ENCODE data around the gene TMEM132A. TPM values are rescaled to one million over a fixed set of nuclear protein-coding genes. Genes with fewer than 3 reads are reported as not detected.

TMEM132A gene
- total and polyA plus RNA-seq, 2 of the 13 experiments (the other 11 are each of a cell fraction or from before 2014, with no cell fraction given), result 11.1 to 32.9 TPM

- Histone ChIP-seq H3K79me2 (ENCODE audit: insufficient read depth, low read length) (no peaks in the 10 kb centered on the region), H3K36me3 (replicated peaks in 1 of 2; ENCODE audit: control insufficient read depth in 1 of 2, insufficient read depth in 2 of 2, low read length in 2 of 2) (no peaks in the 10 kb centered on the region), H3K27me3 (ENCODE audit: control insufficient read depth in 1 of 2, insufficient read depth in 2 of 2, low read length in 2 of 2) (peaks cover 0 to 11% of the 10 kb centered on the region in 2 experiments; a peak in 2 of 5 replicates), H3K4me1 (ENCODE audit: insufficient read depth, low read length) (no peaks in the 10 kb centered on the region), H3K4me2 (ENCODE audit: low read depth, low read length) (no peak overlapping the region), H3K4me3 (replicated peaks in 1 of 3; ENCODE audit: insufficient read depth in 1 of 3, low read depth in 2 of 3, low read length in 3 of 3) (no peak overlapping the region), H2AFZ (ENCODE audit: low read length) (no peak overlapping the region), H3K9ac (ENCODE audit: insufficient read depth, low read depth, low read length) (no peak overlapping the region), H4K20me1 (ENCODE audit: insufficient read depth, low read length) (no peaks in the 10 kb centered on the region), H3K9me3 (ENCODE audit: low read length) (no peaks in the 10 kb centered on the region), H3K27ac (ENCODE audit: extremely low read length, insufficient read depth, low read length) (no peak overlapping the region)
- in situ Hi-C loops (cut with HindIII; ENCODE audit: extremely low pct_ligation_motif_present, low pct_unique_long_range_greater_than_20kb), result no loop called here
- no TSS peak for BruUV-seq (replicated peaks)
- ChIA-PET CTCF (ENCODE audit: low intra/inter-chr PET ratio, low total read pairs) (no interaction called here), POLR2A (no interaction called here)
- FAIRE-seq (no peak), DNase-seq (ENCODE audit: low spot score) (no peak), ATAC-seq (no peak; the same call in 1 of the 3 replicates)
- TF ChIP-seq PAF1 (CRISPR knock-in tag; IDR thresholded peaks at IDR 0.05) (no peak), ZNF878 (CRISPR knock-in tag; IDR thresholded peaks at IDR 0.05) (no peak), ZNF17 (CRISPR knock-in tag; IDR thresholded peaks at IDR 0.05) (no peak), FIP1L1 (IDR thresholded peaks at IDR 0.05; ENCODE audit: borderline replicate concordance, insufficient read depth, low read depth, low read length) (no peak), NR1H2 (CRISPR knock-in tag; IDR thresholded peaks at IDR 0.05; ENCODE audit: borderline replicate concordance, low read depth) (no peak), ZNF431 (CRISPR knock-in tag; IDR thresholded peaks at IDR 0.05; ENCODE audit: borderline replicate concordance, low read depth) (no peak), GABPA (IDR thresholded peaks at IDR 0.05; ENCODE audit: low read depth, low read length) (no peak), GABPA (CRISPR knock-in tag; IDR thresholded peaks at IDR 0.05; ENCODE audit: low read depth) (no peak), CEBPG (CRISPR knock-in tag; IDR thresholded peaks at IDR 0.05) (no peak), PCBP1 (IDR thresholded peaks at IDR 0.05; ENCODE audit: borderline replicate concordance, low read depth, low read length) (no peak), AHR (CRISPR knock-in tag; IDR thresholded peaks at IDR 0.05) (no peak), NFYC (CRISPR knock-in tag; IDR thresholded peaks at IDR 0.05) (no peak), ZNF441 (CRISPR knock-in tag; IDR thresholded peaks at IDR 0.05; ENCODE audit: borderline replicate concordance) (no peak), HNF4G (IDR thresholded peaks at IDR 0.05; ENCODE audit: borderline replicate concordance, low read depth, low read length) (no peak), HNF4G (CRISPR knock-in tag; IDR thresholded peaks at IDR 0.05; ENCODE audit: borderline replicate concordance, low read depth) (no peak), YY1 (IDR thresholded peaks at IDR 0.05; ENCODE audit: insufficient read depth, insufficient replicate concordance, low read depth, low read length) (no peak), ELF1 (CRISPR knock-in tag; IDR thresholded peaks at IDR 0.05) (no peak), EHMT2 (IDR thresholded peaks at IDR 0.05; ENCODE audit: borderline replicate concordance, low read depth, low read length) (no peak), SAP130 (CRISPR knock-in tag; IDR thresholded peaks at IDR 0.05; ENCODE audit: low read depth) (no peak)
- TF ChIP-seq, protein P1, sequence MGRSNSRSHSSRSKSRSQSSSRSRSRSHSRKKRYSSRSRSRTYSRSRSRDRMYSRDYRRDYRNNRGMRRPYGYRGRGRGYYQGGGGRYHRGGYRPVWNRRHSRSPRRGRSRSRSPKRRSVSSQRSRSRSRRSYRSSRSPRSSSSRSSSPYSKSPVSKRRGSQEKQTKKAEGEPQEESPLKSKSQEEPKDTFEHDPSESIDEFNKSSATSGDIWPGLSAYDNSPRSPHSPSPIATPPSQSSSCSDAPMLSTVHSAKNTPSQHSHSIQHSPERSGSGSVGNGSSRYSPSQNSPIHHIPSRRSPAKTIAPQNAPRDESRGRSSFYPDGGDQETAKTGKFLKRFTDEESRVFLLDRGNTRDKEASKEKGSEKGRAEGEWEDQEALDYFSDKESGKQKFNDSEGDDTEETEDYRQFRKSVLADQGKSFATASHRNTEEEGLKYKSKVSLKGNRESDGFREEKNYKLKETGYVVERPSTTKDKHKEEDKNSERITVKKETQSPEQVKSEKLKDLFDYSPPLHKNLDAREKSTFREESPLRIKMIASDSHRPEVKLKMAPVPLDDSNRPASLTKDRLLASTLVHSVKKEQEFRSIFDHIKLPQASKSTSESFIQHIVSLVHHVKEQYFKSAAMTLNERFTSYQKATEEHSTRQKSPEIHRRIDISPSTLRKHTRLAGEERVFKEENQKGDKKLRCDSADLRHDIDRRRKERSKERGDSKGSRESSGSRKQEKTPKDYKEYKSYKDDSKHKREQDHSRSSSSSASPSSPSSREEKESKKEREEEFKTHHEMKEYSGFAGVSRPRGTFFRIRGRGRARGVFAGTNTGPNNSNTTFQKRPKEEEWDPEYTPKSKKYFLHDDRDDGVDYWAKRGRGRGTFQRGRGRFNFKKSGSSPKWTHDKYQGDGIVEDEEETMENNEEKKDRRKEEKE (IDR thresholded peaks at IDR 0.05), result no peak
- intact Hi-C loops (cut with micrococcal nuclease; ENCODE audit: unreplicated experiment), result no loop called here
- WGBS (ENCODE audit: low lambda C conversion rate), result 34% methylated on average over 6 of the region's 6 CpGs
Observed at GRCh38 chr11:60953781-60954180, 29.5 kb downstream of the TMEM132A start.
